GM23338 (cell line): Measurements from ENCODE around the gene KIAA0232. TPM values are rescaled to one million over a fixed set of nuclear protein-coding genes. Genes with fewer than 3 reads are reported as not detected.

Experiments used
- ATAC-seq: fragments of 200-7000 bp; cut with Tn5 transposase; 3 replicates; pipeline ENCODE4 v1.9.1; 2020
- DNase-seq: peaks from one replicate; pipeline ENCODE4 v3.0.0-alpha.2; 2015; ENCODE audit warnings: low spot score
- H2AFZ ChIP-seq: fragments of 200-600 bp; sonication (generic); 2 replicates; pipeline ENCODE4 v1.8.0; 2016; ENCODE audit warnings: antibody characterized with exemption, mild to moderate bottlenecking, moderate library complexity
- H3F3A ChIP-seq: fragments of 200-600 bp; sonication (generic); replicated peaks from 2 replicates; pipeline ENCODE4 v1.8.0; 2017; ENCODE audit warnings: antibody characterized with exemption, mixed run types, low read depth
- H3K27ac ChIP-seq: fragments of 200-600 bp; sonication (generic); 2 replicates; pipeline ENCODE4 v1.6.1; 2016; ENCODE audit warnings: low read depth
- H3K27me3 ChIP-seq: fragments of 200-600 bp; sonication (generic); 2 replicates; pipeline ENCODE4 v1.8.0; 2016; ENCODE audit warnings: mild to moderate bottlenecking, mixed run types, moderate library complexity; ENCODE audit not compliant: insufficient read depth
- H3K36me3 ChIP-seq: fragments of 200-600 bp; sonication (generic); 2 replicates; pipeline ENCODE4 v1.8.0; 2016; ENCODE audit warnings: mild to moderate bottlenecking; ENCODE audit not compliant: insufficient read depth
- H3K4me1 ChIP-seq: fragments of 200-600 bp; sonication (generic); 2 replicates; pipeline ENCODE4 v1.8.0; 2016; ENCODE audit warnings: mild to moderate bottlenecking, moderate library complexity; ENCODE audit not compliant: insufficient read depth
- H3K4me2 ChIP-seq: fragments of 200-600 bp; sonication (generic); 2 replicates; pipeline ENCODE4 v1.7.1; 2017; ENCODE audit warnings: mixed run types
- H3K4me3 ChIP-seq: fragments of 200-600 bp; sonication (generic); 2 replicates; pipeline ENCODE4 v1.6.1; 2016; ENCODE audit warnings: mixed run types
- H3K79me2 ChIP-seq: fragments of 200-600 bp; sonication (generic); replicated peaks from 2 replicates; pipeline ENCODE4 v1.8.0; 2017; ENCODE audit warnings: mild to moderate bottlenecking; ENCODE audit not compliant: insufficient read depth
- H3K9me2 ChIP-seq: fragments of 200-600 bp; sonication (generic); 2 replicates; pipeline ENCODE4 v1.8.0; 2017; ENCODE audit not compliant: insufficient read depth
- H4K20me1 ChIP-seq: fragments of 200-600 bp; sonication (generic); replicated peaks from 2 replicates; pipeline ENCODE4 v1.8.0; 2017; ENCODE audit warnings: mild to moderate bottlenecking; ENCODE audit not compliant: insufficient read depth
- H3K27ac Mint-ChIP-seq: 2 replicates; pipeline ENCODE4 v1.8.0; 2020; ENCODE audit warnings: inconsistent platforms, mild to moderate bottlenecking, moderate library complexity, mixed read lengths
- H3K27me3 Mint-ChIP-seq: 3 replicates; pipeline ENCODE4 v1.8.0; 2022; ENCODE audit warnings: low read depth, mild to moderate bottlenecking, moderate library complexity, mixed read lengths, inconsistent platforms; ENCODE audit not compliant: insufficient read depth, poor library complexity
- H3K36me3 Mint-ChIP-seq: 3 replicates; pipeline ENCODE4 v1.8.0; 2021; ENCODE audit warnings: low read depth, mild to moderate bottlenecking, inconsistent platforms, moderate library complexity, mixed read lengths
- H3K4me1 Mint-ChIP-seq: 3 replicates; pipeline ENCODE4 v1.8.0; 2020; ENCODE audit warnings: mild to moderate bottlenecking, inconsistent platforms, mixed read lengths
- H3K4me3 Mint-ChIP-seq: 3 replicates; pipeline ENCODE4 v1.8.0; 2021; ENCODE audit warnings: moderate library complexity, mild to moderate bottlenecking, inconsistent platforms, mixed read lengths
- H3K9me3 Mint-ChIP-seq: 3 replicates; pipeline ENCODE4 v1.8.0; 2020; ENCODE audit warnings: moderate library complexity, mild to moderate bottlenecking, inconsistent platforms, mixed read lengths
- CREB1 ChIP-seq: fragments of 250-450 bp; sonication (Bioruptor Pico); IDR thresholded peaks from 2 replicates; pipeline ENCODE4 v1.5.0; 2020; ENCODE audit warnings: low read depth, mild to moderate bottlenecking, moderate library complexity
- CTCF ChIP-seq, 2 experiments: fragments of 200-600 bp in 1 of 2; sonication (generic) in 1 of 2; conservative IDR thresholded peaks; 2 replicates each; pipeline versions ENCODE4 v1.5.1 to v1.6.1; 2016 to 2017; ENCODE audit warnings: antibody characterized with exemption in 2 of 2, low read depth in 2 of 2, mild to moderate bottlenecking in 2 of 2, moderate library complexity in 1 of 2
- EZH2 ChIP-seq: fragments of 200-600 bp; sonication (generic); IDR thresholded peaks from one replicate; pipeline ENCODE4 v1.8.0; 2017; ENCODE audit warnings: antibody characterized with exemption, mild to moderate bottlenecking, low read depth; ENCODE audit not compliant: unreplicated experiment
- EZH2phosphoT487 ChIP-seq: fragments of 200-600 bp; sonication (generic); IDR thresholded peaks from one replicate; pipeline ENCODE4 v1.8.1; 2018; ENCODE audit warnings: antibody characterized with exemption; ENCODE audit not compliant: unreplicated experiment
- JUNB ChIP-seq: IDR thresholded peaks from one replicate; pipeline ENCODE4 v1.6.1; 2016; ENCODE audit warnings: antibody characterized with exemption; ENCODE audit not compliant: unreplicated experiment
- POLR2AphosphoS5 ChIP-seq: IDR thresholded peaks from 2 replicates; pipeline ENCODE4 v1.6.1; 2016; ENCODE audit warnings: antibody characterized with exemption, low read depth
- ZNF114 ChIP-seq: fragments of 250-450 bp; sonication (Bioruptor Pico); IDR thresholded peaks from 2 replicates; pipeline ENCODE4 v1.5.0; 2020; ENCODE audit warnings: mild to moderate bottlenecking, moderate library complexity
- ZNF331 ChIP-seq: fragments of 250-450 bp; sonication (Bioruptor Pico); IDR thresholded peaks from 2 replicates; pipeline ENCODE4 v1.5.0; 2020; ENCODE audit warnings: low read depth, mild to moderate bottlenecking, moderate library complexity
- polyA plus RNA-seq: library from polyadenylated mRNA; unstranded; fragments of >200 nt; fragmentation: Nextera tagmentation; extraction: Ambion mirVana; gene quantifications from 2 replicates; pipeline ENCODE4 v1.2.1, GENCODE V29; 2016
- total RNA-seq: library from RNA; depleted of rRNA; stranded (reverse); fragments of >200 nt; shearing (Covaris generic); gene quantifications from 2 replicates; pipeline ENCODE4 v1.2.3, GENCODE V29; 2014

The KIAA0232 gene
- total and polyA plus RNA-seq, 2 experiments from 2014 or later, result 14.3 to 34.9 TPM

GRCh38 chr4:6868386-6868785, 85.9 kb downstream of the KIAA0232 start:
- ATAC-seq (no peak), DNase-seq (no peak)
- no peak overlapping the region for H2AFZ ChIP-seq
- no peaks in the 10 kb centered on the region for H3K4me1 ChIP-seq
- TF ChIP-seq JUNB (no peak), EZH2 (no peak), EZH2phosphoT487 (no peak), CREB1 (CRISPR knock-in tag) (no peak), ZNF331 (CRISPR knock-in tag) (no peak)
- no peak overlapping the region for H3K4me2 ChIP-seq
- H3K27ac ChIP-seq, result no peak overlapping the region
- no peak overlapping the region for H3K4me3 ChIP-seq
- H3K27me3 Mint-ChIP-seq, result peaks cover 6% of the 10 kb centered on the region
- peaks cover 34% of the 10 kb centered on the region for H3K36me3 Mint-ChIP-seq
- H3K9me3 Mint-ChIP-seq, result no peaks in the 10 kb centered on the region
- no peaks in the 10 kb centered on the region for H3K27me3 ChIP-seq
- H4K20me1 ChIP-seq, result peaks cover 22% of the 10 kb centered on the region
- peaks cover 9% of the 10 kb centered on the region for H3K36me3 ChIP-seq
- H3K79me2 ChIP-seq, result no peaks in the 10 kb centered on the region
- 0 out of 3 replicates have a peak, but pooled peaks cover 2% of the 10 kb centered on the region for H3K4me1 Mint-ChIP-seq
- H3K4me3 Mint-ChIP-seq, result no peak overlapping the region
- no peak overlapping the region for H3K27ac Mint-ChIP-seq
- 0 out of 2 replicates have a peak, but pooled peaks cover 6% of the 10 kb centered on the region for H3F3A ChIP-seq
- H3K9me2 ChIP-seq, result no peaks in the 10 kb centered on the region

- DNase-seq, result no peak
- Histone ChIP-seq H3K27me3 (no peaks in the 10 kb centered on the region), H3F3A (0 out of 2 replicates have a peak, but pooled peaks cover 9% of the 10 kb centered on the region), H2AFZ (no peak overlapping the region), H3K4me2 (no peak overlapping the region), H3K27ac (no peak overlapping the region), H3K4me1 (no peaks in the 10 kb centered on the region), H3K4me3 (no peak overlapping the region), H3K36me3 (peaks cover 4% of the 10 kb centered on the region), H3K79me2 (no peaks in the 10 kb centered on the region), H4K20me1 (peaks cover 17% of the 10 kb centered on the region), H3K9me2 (no peaks in the 10 kb centered on the region)
- ATAC-seq, result peak; percentile 36
- H3K36me3 Mint-ChIP-seq, result peaks cover 31% of the 10 kb centered on the region
- H3K27ac Mint-ChIP-seq, result no peak overlapping the region
- H3K4me3 Mint-ChIP-seq, result no peak overlapping the region
- H3K9me3 Mint-ChIP-seq, result no peaks in the 10 kb centered on the region
- TF ChIP-seq POLR2AphosphoS5 (no peak), CTCF (conservative IDR thresholded peaks at IDR 0.05; ENCODE audit: low read depth in 2 of 2) (no peak), ZNF114 (no peak)
- H3K4me1 Mint-ChIP-seq, result 0 out of 3 replicates have a peak, but pooled peaks cover 2% of the 10 kb centered on the region
- H3K27me3 Mint-ChIP-seq, result peaks cover 6% of the 10 kb centered on the region
Measured at GRCh38 chr4:6869944-6870343, 87.4 kb downstream of the KIAA0232 start.

GRCh38 chr4:6873291-6873690, 90.8 kb downstream of the KIAA0232 start:
- no peak for TF ChIP-seq EZH2phosphoT487
- TF ChIP-seq CTCF (conservative IDR thresholded peaks at IDR 0.05; ENCODE audit: low read depth in 2 of 2), result peak in 1 of 2 experiments; percentile 45; a peak in 2 of 4 replicates
- no peaks in the 10 kb centered on the region for H3K9me3 Mint-ChIP-seq
- Histone ChIP-seq H2AFZ (no peak overlapping the region), H3K4me1 (no peaks in the 10 kb centered on the region; the same call in 1 of the 2 replicates), H3K4me3 (no peak overlapping the region), H3K79me2 (no peaks in the 10 kb centered on the region), H3K9me2 (no peaks in the 10 kb centered on the region), H4K20me1 (peaks cover 13% of the 10 kb centered on the region), H3K4me2 (no peak overlapping the region), H3K27me3 (no peaks in the 10 kb centered on the region), H3K27ac (no peak overlapping the region), H3K36me3 (peaks cover 12% of the 10 kb centered on the region; the same call in 1 of the 2 replicates), H3F3A (0 out of 2 replicates have a peak, but pooled peaks cover 9% of the 10 kb centered on the region)
- H3K27ac Mint-ChIP-seq, result no peak overlapping the region
- peaks cover 48% of the 10 kb centered on the region for H3K36me3 Mint-ChIP-seq
- 0 out of 3 replicates have a peak, but pooled peaks cover 3% of the 10 kb centered on the region for H3K4me1 Mint-ChIP-seq
- DNase-seq, result no peak
- H3K27me3 Mint-ChIP-seq, result peaks cover 3% of the 10 kb centered on the region
- no peak; the same call in 2 of the 3 replicates for ATAC-seq
- H3K4me3 Mint-ChIP-seq, result no peak overlapping the region
